ENCODE data around the gene CTRB2. TPM values are rescaled to one million over a fixed set of nuclear protein-coding genes. Genes with fewer than 3 reads are reported as not detected.

Gene CTRB2
- total RNA-seq, 1 donor, result not detected

DNA sequence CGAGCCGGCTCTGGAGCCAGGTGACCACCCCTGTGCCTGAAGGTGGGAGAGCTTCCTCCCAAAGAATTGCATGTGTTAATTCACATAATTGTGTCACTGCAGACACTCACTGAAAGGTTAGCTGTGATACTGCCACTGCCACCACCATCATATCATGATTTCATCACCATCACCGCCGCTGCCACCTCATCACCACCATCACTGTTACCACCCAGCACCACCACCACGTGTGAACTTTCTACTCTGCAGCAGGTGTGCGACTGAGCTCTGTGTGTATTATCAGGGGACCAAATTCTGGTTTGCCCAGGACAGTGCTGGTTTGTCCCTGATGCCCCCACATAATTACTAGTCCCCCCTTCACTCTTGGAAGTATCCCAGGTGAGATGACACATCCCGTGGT is 29.3 kb upstream of the CTRB2 start:
- no peaks in the 10 kb centered on the region for H3K27me3 ChIP-seq (ENCODE audit: insufficient read depth, low read length)
- no peak overlapping the region for H3K4me3 ChIP-seq (ENCODE audit: low read length)
- H3K4me1 ChIP-seq (ENCODE audit: insufficient read depth, low read length), result no peaks in the 10 kb centered on the region
- H3K9me3 ChIP-seq (ENCODE audit: low read depth, low read length), result no peaks in the 10 kb centered on the region

DNA sequence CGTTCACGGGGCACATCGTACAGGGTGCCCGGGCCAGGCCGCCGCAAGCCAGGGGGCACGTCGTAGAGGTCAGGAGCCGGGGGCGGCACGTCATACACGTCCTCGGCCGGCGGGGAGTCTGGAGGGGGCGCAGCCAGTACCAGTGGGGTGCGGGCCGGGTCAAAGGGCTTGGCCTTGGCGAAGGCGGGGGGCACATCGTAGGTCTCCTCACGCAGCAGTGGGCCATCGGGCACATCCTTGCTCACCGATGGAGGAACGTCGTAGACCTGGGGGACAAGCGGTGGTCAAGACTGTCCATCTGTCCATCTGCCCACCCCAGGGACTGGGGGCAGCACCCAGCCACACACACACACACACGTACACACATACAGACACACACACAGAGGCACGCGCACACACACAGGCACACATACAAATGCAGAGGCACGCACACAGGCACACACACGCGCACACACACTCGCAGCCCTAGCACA is 28.8 kb upstream of the CTRB2 start:
- H3K4me3 ChIP-seq (ENCODE audit: low read length), result no peak overlapping the region
- no peaks in the 10 kb centered on the region for H3K4me1 ChIP-seq (ENCODE audit: insufficient read depth, low read length)
- no peaks in the 10 kb centered on the region for H3K9me3 ChIP-seq (ENCODE audit: low read depth, low read length)
- H3K27me3 ChIP-seq (ENCODE audit: insufficient read depth, low read length), result no peaks in the 10 kb centered on the region

DNA sequence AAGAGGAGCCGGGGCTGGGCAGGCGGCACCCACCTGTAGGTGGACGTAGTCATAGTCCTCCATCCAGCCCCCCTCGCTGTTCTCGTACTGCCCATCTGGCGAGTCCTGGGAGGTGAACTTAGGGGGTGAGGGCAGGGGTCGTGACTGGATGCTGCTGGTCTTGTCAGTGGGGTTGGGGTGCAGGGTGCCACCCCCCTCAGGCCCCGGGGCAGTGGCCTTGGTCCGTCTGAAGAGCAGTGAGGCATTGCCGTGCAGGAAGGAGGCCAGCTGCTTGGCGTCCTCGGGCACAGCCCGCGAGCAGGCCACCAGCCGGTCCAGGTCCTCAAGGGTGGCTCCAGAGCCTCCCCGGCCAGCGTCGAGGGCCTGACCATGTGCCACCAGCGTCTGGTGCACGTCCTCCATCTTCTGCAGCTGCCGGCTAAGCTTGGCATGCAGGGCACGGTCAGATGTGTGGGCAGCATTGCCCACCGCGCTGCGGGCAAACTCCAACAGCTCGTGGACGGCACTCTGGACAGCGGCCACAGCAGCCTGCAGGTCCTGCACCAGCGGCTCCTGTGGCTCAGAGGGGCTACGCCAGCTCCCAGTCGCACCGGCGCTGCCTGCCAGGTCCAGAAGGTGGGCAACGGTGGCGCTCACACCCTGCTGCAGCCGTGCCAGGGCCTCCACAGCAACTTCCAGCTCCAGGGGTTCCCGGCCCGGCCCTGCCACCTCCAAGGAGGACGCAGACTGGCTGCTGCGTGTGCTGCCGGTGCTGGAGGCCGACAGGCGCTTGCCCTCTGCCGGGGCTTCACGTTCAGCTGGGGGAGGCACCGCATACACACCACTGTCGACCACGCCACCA is 28.1 kb upstream of the CTRB2 start:
- no peaks in the 10 kb centered on the region for H3K27me3 ChIP-seq (ENCODE audit: insufficient read depth, low read length)
- H3K4me3 ChIP-seq (ENCODE audit: low read length), result no peak overlapping the region
- no peaks in the 10 kb centered on the region for H3K4me1 ChIP-seq (ENCODE audit: insufficient read depth, low read length)
- no peaks in the 10 kb centered on the region for H3K9me3 ChIP-seq (ENCODE audit: low read depth, low read length)

DNA sequence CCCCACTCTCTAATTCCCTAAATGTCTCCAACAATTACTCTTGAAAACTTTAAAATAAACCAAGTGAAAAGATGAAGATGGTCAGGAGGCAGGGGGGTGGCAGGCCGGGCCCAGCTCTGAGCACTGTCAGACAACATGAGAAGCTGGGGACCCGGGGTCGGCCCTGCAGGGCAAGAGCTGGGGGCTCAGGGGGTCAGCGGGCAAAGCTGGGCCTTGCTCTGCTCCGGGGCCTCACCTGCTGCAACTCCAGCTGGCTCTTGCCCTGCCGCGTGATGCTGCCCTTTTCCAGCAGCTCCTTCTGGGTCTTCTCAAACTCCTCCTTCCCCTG is 26.6 kb upstream of the CTRB2 start:
- H3K4me1 ChIP-seq (ENCODE audit: insufficient read depth, low read length), result no peaks in the 10 kb centered on the region
- H3K4me3 ChIP-seq (ENCODE audit: low read length), result no peak overlapping the region
- H3K9me3 ChIP-seq (ENCODE audit: low read depth, low read length), result no peaks in the 10 kb centered on the region
- no peaks in the 10 kb centered on the region for H3K27me3 ChIP-seq (ENCODE audit: insufficient read depth, low read length)

DNA sequence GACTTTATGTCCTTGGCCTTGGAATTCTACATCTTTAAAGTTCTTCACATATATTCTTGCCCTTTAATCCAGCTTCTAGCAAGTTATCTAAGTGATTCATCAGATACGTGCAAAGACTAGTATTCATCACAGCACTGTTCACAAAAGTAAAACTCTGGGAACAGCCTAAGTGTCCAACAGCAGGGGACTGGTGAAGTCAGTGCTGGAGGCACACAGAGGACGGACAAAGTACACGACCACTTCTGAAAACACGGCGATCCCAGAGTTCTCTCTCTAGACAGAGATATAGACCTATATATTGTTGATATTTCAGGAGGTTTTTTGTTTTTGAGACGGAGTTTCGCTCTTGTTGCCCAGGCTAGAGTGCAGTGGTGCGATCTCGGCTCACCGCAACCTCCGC is 24.6 kb upstream of the CTRB2 start:
- Histone ChIP-seq H3K4me3 (ENCODE audit: low read length) (no peak overlapping the region), H3K9me3 (ENCODE audit: low read depth, low read length) (no peaks in the 10 kb centered on the region), H3K4me1 (ENCODE audit: insufficient read depth, low read length) (no peaks in the 10 kb centered on the region), H3K27me3 (ENCODE audit: insufficient read depth, low read length) (no peaks in the 10 kb centered on the region)

DNA sequence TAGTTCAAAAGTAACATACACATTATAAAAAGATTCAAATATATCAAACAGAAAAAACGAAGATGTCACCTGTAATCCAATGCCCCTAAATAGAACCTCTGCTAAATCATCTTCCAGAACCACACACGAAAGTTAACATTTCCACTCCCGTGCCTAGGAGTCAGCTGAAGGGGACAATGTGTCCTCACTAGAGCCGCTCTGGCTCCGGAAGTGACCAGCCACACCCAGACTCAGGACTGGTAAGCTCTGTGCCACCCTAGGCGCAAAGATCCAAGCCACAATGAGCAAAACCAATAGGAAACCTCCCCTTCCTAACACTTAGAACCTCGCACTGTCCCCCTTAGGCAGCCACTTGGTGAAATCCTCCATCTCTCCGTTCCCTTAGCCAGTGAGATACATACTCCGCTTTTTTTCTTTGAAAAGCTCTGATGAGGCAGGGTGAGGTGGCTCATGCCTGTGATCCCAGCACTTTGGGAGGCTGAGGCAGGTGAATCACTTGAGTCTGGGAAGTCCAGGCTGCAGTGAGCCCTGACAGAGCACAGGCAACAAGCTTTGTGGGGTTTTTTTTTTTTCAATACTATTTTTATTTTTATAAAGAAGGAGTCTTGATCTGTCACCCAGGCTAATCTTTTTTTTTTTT is 23.6 kb upstream of the CTRB2 start:
- Histone ChIP-seq H3K4me3 (ENCODE audit: low read length) (no peak overlapping the region), H3K9me3 (ENCODE audit: low read depth, low read length) (no peaks in the 10 kb centered on the region), H3K27me3 (ENCODE audit: insufficient read depth, low read length) (no peaks in the 10 kb centered on the region), H3K4me1 (ENCODE audit: insufficient read depth, low read length) (no peaks in the 10 kb centered on the region)

DNA sequence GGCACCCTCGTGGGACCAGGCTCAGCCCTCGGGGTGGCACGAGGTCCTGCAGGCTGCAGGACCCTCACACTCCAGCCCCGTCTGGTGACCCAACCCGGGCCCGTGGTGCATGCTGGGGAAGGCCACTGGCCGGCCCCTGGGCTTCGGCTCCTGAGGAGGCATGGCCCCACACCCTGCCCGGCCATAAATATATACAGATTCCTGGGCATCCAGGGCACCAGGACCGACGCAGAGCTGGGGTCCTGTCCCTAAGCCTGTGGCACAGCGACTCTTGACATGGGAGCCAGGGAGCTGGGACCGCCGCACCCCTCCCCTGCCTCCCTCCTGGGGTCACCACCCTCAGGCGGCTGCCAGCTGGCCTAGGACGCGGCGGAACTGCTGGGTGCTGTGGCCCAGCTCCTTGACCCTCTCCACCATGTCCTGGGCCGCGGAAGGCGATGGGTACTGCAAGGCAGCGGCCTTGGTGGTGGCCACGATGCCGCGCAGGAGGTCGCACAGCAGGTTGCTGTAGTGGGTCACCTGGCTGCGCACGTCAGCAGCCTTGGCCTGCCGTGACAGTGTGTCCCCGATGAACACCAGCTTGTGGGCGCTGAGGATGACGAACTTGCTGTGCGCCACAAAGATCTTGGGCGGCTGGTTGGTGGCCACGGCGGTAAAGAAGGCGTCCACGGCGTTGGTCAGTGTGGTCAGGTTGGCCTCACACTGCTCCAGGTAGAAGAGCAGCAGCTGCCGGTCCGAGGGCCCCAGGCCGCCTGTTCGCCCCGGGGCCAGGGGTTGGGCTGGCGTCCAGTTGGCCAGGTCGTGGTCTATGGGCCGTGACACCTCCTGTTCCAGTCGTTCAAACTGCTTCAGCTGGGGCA is 22.4 kb upstream of the CTRB2 start:
- Histone ChIP-seq H3K4me1 (ENCODE audit: insufficient read depth, low read length) (no peaks in the 10 kb centered on the region), H3K9me3 (ENCODE audit: low read depth, low read length) (no peaks in the 10 kb centered on the region), H3K4me3 (ENCODE audit: low read length) (no peak overlapping the region), H3K27me3 (ENCODE audit: insufficient read depth, low read length) (no peaks in the 10 kb centered on the region)

DNA sequence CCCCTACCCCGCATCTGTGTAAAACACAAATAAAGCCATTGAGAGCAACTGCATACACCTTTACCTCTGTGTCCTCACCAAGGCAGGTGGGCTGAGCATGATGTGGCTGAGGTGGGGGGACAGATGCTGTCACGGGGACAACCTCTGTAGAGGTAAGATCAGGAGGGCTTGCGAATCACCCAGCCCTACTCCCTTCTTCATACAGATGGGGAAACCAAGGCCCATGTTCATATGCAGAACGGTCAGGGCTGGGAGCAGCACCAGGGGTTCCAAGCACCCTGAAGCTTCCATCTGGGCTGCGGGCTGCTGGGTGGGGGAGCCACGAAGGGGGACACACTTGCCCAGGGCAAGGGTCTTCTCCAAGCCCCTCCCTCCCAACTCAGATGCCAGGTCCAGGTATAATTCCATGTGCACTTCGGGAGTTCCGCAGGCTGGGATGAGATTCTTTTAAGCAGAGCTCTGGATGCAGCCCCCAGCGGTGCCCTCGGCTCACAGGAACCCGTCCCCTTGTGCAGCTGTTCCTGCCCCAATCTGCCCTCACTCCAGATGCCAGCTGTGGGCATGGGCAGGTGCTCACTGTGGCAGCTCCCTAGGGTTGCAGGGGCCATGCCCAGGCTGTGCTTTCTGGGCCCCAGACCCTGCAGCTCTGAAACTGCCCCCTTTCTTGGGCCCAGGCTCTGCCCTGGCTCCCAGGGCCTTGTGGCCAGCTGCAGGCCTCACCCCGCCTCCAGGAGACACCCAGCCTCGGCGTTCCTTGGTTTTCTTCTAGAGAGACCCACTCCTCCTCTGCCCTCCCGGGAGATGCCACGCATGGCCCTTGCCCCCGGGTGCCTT is 21.4 kb upstream of the CTRB2 start:
- Histone ChIP-seq H3K4me1 (ENCODE audit: insufficient read depth, low read length) (no peaks in the 10 kb centered on the region), H3K27me3 (ENCODE audit: insufficient read depth, low read length) (no peaks in the 10 kb centered on the region), H3K9me3 (ENCODE audit: low read depth, low read length) (no peaks in the 10 kb centered on the region), H3K4me3 (ENCODE audit: low read length) (no peak overlapping the region)

DNA sequence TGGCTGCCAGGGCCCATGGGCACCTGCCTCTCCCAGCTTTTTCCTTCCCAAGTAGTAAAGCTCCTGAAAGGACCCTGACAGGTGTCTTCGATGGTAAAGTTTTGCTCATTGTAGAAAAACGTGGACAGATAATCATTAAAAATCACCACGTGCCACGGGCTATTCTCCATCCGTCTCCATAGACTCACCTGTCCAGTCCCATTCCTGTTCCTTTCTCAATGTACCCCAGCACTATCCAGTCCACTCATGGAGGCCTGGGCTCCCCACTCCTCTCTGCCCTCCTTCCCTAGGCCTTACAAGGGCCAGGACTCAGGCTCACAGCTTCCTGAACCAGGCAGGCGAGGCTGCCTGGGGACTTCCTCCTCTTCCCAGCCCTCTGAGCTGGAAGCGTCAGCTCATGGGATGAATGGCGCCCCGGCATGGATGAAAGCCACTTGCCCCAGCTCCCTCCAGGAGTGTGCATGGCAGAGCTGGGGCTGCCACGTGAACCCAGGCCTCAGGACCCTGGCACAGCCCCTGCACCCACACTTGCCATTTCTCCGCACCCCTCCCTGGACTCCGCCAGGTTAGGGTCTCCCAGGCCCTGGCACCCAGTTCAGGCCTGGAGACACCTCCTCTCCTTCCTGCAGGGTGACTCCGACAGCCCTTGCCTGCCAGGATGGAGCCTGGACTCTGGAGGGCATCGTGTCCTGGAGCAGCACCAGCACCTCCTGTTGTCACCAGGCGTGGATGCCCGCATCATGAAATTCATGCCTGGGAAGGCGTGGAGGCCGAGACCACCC is 20.6 kb upstream of the CTRB2 start:
- Histone ChIP-seq H3K9me3 (ENCODE audit: low read depth, low read length) (no peaks in the 10 kb centered on the region), H3K4me1 (ENCODE audit: insufficient read depth, low read length) (no peaks in the 10 kb centered on the region), H3K4me3 (ENCODE audit: low read length) (no peak overlapping the region), H3K27me3 (ENCODE audit: insufficient read depth, low read length) (no peaks in the 10 kb centered on the region)

DNA sequence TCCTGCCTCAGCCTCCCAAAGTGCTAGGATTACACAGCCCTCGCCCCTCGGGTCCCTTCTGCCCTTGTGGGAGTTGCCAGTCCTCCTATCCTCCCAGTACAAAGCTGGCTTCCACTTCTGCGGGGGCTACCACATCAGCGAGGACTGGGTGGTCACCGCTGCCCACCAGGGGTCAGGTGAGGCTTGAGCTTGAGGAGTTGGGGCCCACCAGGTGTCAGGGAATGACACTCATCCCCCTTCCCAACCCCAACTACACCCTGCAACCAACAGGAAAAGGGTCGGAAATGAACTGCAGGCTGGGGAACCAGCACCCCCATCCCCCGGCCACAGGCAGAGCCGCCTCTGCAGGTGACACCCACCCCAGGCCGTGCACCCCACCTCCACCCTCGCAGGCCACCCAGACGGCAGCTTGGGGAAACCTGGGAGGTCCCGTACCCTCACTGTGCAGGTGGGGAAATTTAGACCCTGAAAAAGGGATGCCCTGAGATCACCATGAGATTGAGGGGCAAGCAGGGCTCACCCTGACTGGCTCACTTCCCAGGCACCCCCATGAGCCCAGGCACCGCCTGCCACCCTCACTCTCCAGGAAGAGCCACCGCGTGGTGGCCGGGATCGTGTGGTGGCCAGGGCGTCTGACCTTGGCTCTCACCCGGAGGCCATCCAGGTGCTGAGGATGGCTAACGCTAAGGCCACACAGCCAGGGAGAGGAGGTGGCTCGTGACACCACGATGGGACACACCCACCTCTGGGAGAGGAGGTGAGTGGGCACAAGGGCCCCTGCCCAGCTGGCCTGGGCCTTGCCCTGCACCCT is 19.8 kb upstream of the CTRB2 start:
- H3K4me1 ChIP-seq (ENCODE audit: insufficient read depth, low read length), result no peaks in the 10 kb centered on the region

DNA sequence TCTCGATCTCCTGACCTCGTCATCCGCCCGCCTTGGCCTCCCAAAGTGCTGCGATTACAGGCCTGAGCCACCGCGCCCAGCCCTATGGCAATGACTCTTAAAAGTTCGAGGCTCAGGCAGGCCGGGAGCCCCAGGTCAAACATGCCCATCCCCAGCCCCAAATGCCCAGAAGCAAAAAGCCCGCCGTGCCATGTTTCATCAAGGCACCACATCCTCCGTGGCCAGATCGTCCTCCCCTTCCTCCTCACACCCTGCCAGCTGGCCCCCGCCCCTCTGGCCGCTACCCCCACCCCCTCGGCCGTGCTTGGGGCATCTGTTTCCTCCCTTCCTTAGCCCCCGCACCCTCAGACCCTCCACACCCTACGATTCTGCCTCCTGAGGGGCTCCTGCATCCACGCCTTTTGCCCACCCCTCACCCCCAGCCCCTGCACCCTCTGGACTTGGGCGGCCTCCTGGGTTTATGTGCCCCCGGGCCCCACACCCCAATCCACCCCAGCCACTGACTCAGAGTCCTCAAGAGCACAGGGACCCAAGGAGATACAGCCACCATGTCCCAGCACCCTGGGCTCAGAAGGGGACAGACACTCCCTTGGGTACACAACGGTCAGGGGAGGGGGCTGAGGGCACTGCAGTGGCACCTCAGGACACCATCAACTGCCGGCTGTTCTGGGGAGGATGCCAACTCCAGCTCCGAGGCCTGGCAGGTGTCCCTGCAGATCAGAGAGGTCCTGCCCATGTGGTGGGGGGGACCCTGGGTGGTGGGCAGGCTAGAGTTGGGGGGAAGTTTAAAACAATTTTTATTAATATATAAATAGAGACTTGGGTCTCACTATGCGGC is 18.9 kb upstream of the CTRB2 start:
- Histone ChIP-seq H3K4me1 (ENCODE audit: insufficient read depth, low read length) (no peaks in the 10 kb centered on the region), H3K27me3 (ENCODE audit: insufficient read depth, low read length) (no peaks in the 10 kb centered on the region), H3K9me3 (ENCODE audit: low read depth, low read length) (no peaks in the 10 kb centered on the region), H3K4me3 (ENCODE audit: low read length) (no peak overlapping the region)

More for the DNA sequence above, 19.8 kb upstream of the CTRB2 start:
- Histone ChIP-seq H3K4me3 (ENCODE audit: low read length) (no peak overlapping the region), H3K27me3 (ENCODE audit: insufficient read depth, low read length) (no peaks in the 10 kb centered on the region), H3K9me3 (ENCODE audit: low read depth, low read length) (no peaks in the 10 kb centered on the region)

DNA sequence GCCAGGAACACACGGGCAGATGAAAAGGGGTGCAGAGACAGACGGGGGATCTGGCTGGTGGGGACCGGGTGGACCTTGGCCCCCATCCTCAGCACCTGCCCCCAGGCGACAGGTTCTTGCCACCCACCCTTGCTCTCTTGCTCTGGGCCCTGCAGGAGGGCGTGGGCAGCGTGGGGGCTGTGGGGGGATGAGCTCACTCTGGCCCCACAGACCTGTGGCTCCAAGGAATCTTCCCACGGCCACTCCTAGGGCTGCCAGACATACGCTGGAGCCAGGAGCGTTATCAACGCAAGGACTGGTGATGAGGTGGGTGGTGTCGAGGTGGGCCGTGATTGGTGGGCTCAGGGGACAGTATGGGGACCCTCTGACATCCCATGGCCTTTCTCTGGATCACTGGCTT is 18.1 kb upstream of the CTRB2 start:
- no peaks in the 10 kb centered on the region for H3K27me3 ChIP-seq (ENCODE audit: insufficient read depth, low read length)
- no peaks in the 10 kb centered on the region for H3K9me3 ChIP-seq (ENCODE audit: low read depth, low read length)
- no peak overlapping the region for H3K4me3 ChIP-seq (ENCODE audit: low read length)
- no peaks in the 10 kb centered on the region for H3K4me1 ChIP-seq (ENCODE audit: insufficient read depth, low read length)

Measured in mononuclear cell (primary cell).